Stomach (tissue), 4 donors: ENCODE results near the gene CLBA1.
"Not testable (repeated sequence)": the region's sequence is repeated elsewhere in the genome, so short reads cannot be mapped to it uniquely, and the experiment has no call there.

Experiments used
- POLR2AphosphoS5 ChIP-seq, 3 donors: sonication (generic); formaldehyde crosslinking; IDR thresholded peaks; one replicate each; pipeline ENCODE4 v1.6.1; 2016; ENCODE audit warnings: antibody characterized with exemption in 3 of 3
- TF ChIP-seq, protein P1 (sequence below), 7 experiments: fragments of 450-650 bp in 4 of 7; fragments of 200-600 bp in 3 of 7; sonication (generic) in 3 of 7; IDR thresholded peaks; one replicate each; pipeline ENCODE4 v1.5.1; 2016 to 2019; ENCODE audit warnings: antibody characterized with exemption in 7 of 7, control low read depth in 2 of 7, mild to moderate bottlenecking in 1 of 7

DNA sequence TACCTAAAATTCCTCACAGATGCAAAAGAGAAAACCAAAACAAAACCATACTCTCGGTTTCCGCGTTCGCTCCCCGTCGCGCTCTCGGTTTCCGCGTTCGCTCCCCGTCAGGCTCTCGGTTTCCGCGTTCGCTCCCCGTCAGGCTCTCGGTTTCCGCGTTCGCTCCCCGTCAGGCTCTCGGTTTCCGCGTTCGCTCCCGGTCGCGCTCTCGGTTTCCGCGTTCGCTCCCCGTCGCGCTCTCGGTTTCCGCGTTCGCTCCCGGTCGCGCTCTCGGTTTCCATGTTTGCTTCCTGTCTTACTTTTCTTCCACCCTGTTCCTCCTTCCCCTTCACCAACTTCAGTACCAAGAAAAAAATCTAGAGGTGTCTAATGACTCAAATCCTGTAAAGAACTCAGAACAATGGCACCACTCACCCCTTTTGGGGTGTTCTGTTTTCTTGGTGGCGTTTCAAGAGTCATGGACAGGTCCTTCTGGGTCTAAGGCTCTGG, 47.9 kb downstream of the CLBA1 start:
- not testable (repeated sequence) for TF ChIP-seq POLR2AphosphoS5 (IDR thresholded peaks at IDR 0.05)
- TF ChIP-seq, protein P1, sequence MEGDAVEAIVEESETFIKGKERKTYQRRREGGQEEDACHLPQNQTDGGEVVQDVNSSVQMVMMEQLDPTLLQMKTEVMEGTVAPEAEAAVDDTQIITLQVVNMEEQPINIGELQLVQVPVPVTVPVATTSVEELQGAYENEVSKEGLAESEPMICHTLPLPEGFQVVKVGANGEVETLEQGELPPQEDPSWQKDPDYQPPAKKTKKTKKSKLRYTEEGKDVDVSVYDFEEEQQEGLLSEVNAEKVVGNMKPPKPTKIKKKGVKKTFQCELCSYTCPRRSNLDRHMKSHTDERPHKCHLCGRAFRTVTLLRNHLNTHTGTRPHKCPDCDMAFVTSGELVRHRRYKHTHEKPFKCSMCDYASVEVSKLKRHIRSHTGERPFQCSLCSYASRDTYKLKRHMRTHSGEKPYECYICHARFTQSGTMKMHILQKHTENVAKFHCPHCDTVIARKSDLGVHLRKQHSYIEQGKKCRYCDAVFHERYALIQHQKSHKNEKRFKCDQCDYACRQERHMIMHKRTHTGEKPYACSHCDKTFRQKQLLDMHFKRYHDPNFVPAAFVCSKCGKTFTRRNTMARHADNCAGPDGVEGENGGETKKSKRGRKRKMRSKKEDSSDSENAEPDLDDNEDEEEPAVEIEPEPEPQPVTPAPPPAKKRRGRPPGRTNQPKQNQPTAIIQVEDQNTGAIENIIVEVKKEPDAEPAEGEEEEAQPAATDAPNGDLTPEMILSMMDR (IDR thresholded peaks at IDR 0.05) = not testable (repeated sequence)
